ENCODE results near the gene NEK8.

- no peak for TF ChIP-seq YY1 (IDR thresholded peaks at IDR 0.05; ENCODE audit: insufficient read depth, insufficient read length)
- TF ChIP-seq ZNF274 (IDR thresholded peaks at IDR 0.05; ENCODE audit: low read depth, low read length): no peak
- TF ChIP-seq SUZ12 (IDR thresholded peaks at IDR 0.05; ENCODE audit: extremely low read depth, insufficient read depth, insufficient read length): no peak
Measured at GRCh38 chr17:28725660-28726225, 2.8 kb upstream of the NEK8 start.

Measured in NT2/D1 (cell line).